DMS153 (cell line): ENCODE measurements around the gene ITGB6.
"Not testable (repeated sequence)": the region's sequence is repeated elsewhere in the genome, so short reads cannot be mapped to it uniquely, and the experiment has no call there.

Experiments used
- DNase-seq: peaks from one replicate; lab custom pipeline; 2025; lab: John Stamatoyannopoulos, UW

Gene ITGB6

GRCh38 chr2:160181146-160181836 is 18.8 kb downstream of the ITGB6 start:
- DNase-seq: peak; percentile 75

GRCh38 chr2:160180690-160181089 is 19.4 kb downstream of the ITGB6 start:
- DNase-seq: peak; percentile 13

GRCh38 chr2:160180172-160180571 is 19.9 kb downstream of the ITGB6 start:
- no peak for DNase-seq

GRCh38 chr2:160175169-160176134 is 24.6 kb downstream of the ITGB6 start:
- no peak for DNase-seq

- no peak for DNase-seq
These were observed 25.8 kb downstream of the ITGB6 start for GRCh38 chr2:160174322-160174721.

- no peak for DNase-seq
These were observed 30.1 kb downstream of the ITGB6 start for GRCh38 chr2:160169988-160170387.

GRCh38 chr2:160169471-160169870 is 30.6 kb downstream of the ITGB6 start:
- no peak for DNase-seq

GRCh38 chr2:160168878-160169277 is 31.2 kb downstream of the ITGB6 start:
- no peak for DNase-seq

GRCh38 chr2:160167089-160167740 is 32.9 kb downstream of the ITGB6 start:
- DNase-seq: no peak

- no peak for DNase-seq
These were observed 34.1 kb downstream of the ITGB6 start for GRCh38 chr2:160165996-160166395.

- no peak for DNase-seq
These were observed 35.0 kb downstream of the ITGB6 start for GRCh38 chr2:160165081-160165480.

GRCh38 chr2:160157861-160158829 is 41.9 kb downstream of the ITGB6 start:
- DNase-seq: no peak

GRCh38 chr2:160156665-160157064 is 43.4 kb downstream of the ITGB6 start:
- no peak for DNase-seq

GRCh38 chr2:160156100-160156499 is 44.0 kb downstream of the ITGB6 start:
- no peak for DNase-seq

GRCh38 chr2:160148419-160148818 is 51.7 kb downstream of the ITGB6 start:
- DNase-seq: not testable (repeated sequence)

- no peak for DNase-seq
These were observed 54.6 kb downstream of the ITGB6 start for GRCh38 chr2:160145471-160145870.

- no peak for DNase-seq
These were observed 55.6 kb downstream of the ITGB6 start for GRCh38 chr2:160144280-160144990.

GRCh38 chr2:160142472-160142871 is 57.6 kb downstream of the ITGB6 start:
- DNase-seq: no peak

GRCh38 chr2:160141912-160142311 is 58.2 kb downstream of the ITGB6 start:
- no peak for DNase-seq

- DNase-seq: no peak
These were observed 58.7 kb downstream of the ITGB6 start for GRCh38 chr2:160141419-160141818.

GRCh38 chr2:160140471-160140870 is 59.6 kb downstream of the ITGB6 start:
- no peak for DNase-seq
